ENCODE data around the gene DCUN1D2.
"Not testable (repeated sequence)": the region's sequence is repeated elsewhere in the genome, so short reads cannot be mapped to it uniquely, and the experiment has no call there.

Gene DCUN1D2

DNA sequence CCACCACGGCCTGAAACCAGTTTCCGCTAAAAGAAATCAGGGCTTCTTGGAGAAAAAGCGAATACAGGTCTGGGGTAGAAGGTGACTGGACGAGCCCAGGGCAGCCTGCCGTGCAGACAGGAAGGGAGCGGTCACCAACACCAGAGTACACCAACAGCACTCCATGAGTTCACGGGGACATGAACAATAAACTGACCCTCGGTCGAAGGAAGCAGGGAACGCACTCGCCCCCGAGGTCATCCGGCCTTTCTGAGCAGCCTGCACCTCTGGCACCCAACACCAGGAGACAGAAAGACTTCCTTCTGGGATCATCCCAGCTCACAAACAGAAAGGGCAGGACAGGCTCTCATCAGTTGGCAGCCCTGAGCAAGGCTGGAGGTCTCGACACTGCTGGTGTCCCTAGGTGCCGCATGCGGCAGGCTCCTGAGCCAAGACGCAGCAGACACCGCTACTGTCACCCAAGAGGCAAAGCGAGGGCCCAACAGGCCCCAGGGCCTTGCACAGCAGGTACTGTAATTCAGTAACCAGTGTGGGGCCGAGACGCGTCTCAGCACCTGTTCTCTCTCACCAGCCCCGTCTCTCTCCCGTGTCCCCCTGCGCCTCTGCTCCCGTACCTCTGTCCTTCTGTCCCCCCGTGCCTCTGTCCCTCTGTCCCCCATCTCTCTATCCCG, 18.0 kb downstream of the DCUN1D2 start:
- peaks cover 16% of the 10 kb centered on the region for H3K4me1 ChIP-seq
- H3K4me3 ChIP-seq = no peak overlapping the region
- DNase-seq (ENCODE audit: low spot score in 2 of 2) = no peak
- in situ Hi-C loops (cut with MboI; ENCODE audit: low sequenced_read_pairs) = no loop called here
- H3K9me3 ChIP-seq = no peaks in the 10 kb centered on the region
- H3K27me3 ChIP-seq (ENCODE audit: low read depth) = no peaks in the 10 kb centered on the region
- peaks cover 52% of the 10 kb centered on the region for H3K36me3 ChIP-seq (replicated peaks)

GRCh38 chr13:113471844-113472243, 18.7 kb downstream of the DCUN1D2 start:
- Histone ChIP-seq H3K4me3 (no peak overlapping the region), H3K27me3 (ENCODE audit: low read depth) (no peaks in the 10 kb centered on the region), H3K4me1 (peaks cover 23% of the 10 kb centered on the region), H3K36me3 (replicated peaks) (peaks cover 53% of the 10 kb centered on the region), H3K9me3 (no peaks in the 10 kb centered on the region)
- in situ Hi-C loops (cut with MboI; ENCODE audit: low sequenced_read_pairs) = no loop called here
- no peak for DNase-seq (ENCODE audit: low spot score in 2 of 2)

- Histone ChIP-seq H3K36me3 (replicated peaks) (peaks cover 41% of the 10 kb centered on the region), H3K4me1 (peaks cover 32% of the 10 kb centered on the region)
- H3K9me3 ChIP-seq; in situ Hi-C loops (cut with MboI; ENCODE audit: low sequenced_read_pairs); DNase-seq (ENCODE audit: low spot score in 2 of 2); H3K4me3 ChIP-seq; H3K27me3 ChIP-seq (ENCODE audit: low read depth): not testable (repeated sequence)
Observed at GRCh38 chr13:113470635-113471163, 19.8 kb downstream of the DCUN1D2 start.

GRCh38 chr13:113470073-113470472, 20.4 kb downstream of the DCUN1D2 start:
- Histone ChIP-seq H3K4me3 (no peak overlapping the region), H3K4me1 (peaks cover 32% of the 10 kb centered on the region), H3K27me3 (ENCODE audit: low read depth) (no peaks in the 10 kb centered on the region), H3K36me3 (replicated peaks) (peaks cover 35% of the 10 kb centered on the region), H3K9me3 (no peaks in the 10 kb centered on the region)
- DNase-seq (ENCODE audit: low spot score in 2 of 2) = no peak
- in situ Hi-C loops (cut with MboI; ENCODE audit: low sequenced_read_pairs) = no loop called here

DNA sequence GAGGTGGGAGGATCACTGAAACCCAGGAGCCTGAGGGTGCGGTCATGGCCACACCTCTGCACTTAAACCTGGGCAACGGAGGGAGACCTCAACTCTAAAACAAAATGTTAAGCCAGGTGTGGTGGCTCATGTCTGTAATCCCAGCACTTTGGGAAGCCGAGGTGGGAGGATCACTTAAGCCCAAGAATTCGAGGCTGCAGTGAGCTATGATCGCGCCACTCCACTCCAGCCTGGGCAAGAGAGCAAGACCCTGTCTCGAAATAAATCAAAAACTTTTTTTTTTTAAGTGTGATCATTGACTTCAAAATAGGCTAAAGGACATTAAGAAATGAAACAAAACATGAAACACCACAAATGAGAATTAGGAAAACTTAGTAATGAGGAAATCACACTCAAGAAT, 20.9 kb downstream of the DCUN1D2 start:
- Histone ChIP-seq H3K27me3 (ENCODE audit: low read depth) (no peaks in the 10 kb centered on the region), H3K36me3 (replicated peaks) (peaks cover 32% of the 10 kb centered on the region), H3K9me3 (no peaks in the 10 kb centered on the region), H3K4me3 (no peak overlapping the region), H3K4me1 (peaks cover 32% of the 10 kb centered on the region)
- in situ Hi-C loops (cut with MboI; ENCODE audit: low sequenced_read_pairs) = no loop called here
- DNase-seq (ENCODE audit: low spot score in 2 of 2) = no peak

DNA sequence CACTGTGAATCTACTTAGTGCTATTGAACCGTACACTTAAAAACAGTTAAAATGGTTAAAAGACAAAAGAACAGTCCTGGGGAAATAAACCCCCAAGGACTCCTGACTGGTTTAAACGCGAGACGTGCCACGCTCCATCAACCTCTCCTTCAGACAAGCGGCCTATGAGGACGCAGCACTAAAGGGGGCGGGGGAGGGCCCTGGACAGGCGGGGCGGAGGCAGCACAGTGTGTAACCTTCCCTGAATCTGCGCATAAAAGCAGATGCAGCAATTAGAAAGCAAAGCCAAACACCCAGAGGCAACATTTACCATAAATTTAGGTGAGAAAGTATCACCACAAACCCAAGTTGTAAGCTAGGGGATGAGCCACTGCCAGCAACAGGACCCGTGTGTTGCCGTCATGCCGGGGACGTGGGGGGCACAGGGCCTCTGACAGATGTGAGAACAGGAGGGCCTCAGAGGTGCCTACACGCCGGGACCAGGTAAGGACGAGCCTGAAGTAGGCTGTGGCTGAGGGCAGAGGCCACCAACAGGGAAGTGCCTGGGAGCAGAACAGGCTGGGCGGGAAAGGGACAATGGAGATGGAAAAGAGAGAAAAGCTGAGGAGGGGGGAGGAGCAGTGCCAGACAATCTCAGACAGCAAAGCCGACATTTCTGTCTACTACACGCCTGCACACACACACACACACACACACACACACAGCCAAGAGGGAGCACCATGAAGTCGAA, 21.9 kb downstream of the DCUN1D2 start:
- in situ Hi-C loops (cut with MboI; ENCODE audit: low sequenced_read_pairs) = no loop called here

DNA sequence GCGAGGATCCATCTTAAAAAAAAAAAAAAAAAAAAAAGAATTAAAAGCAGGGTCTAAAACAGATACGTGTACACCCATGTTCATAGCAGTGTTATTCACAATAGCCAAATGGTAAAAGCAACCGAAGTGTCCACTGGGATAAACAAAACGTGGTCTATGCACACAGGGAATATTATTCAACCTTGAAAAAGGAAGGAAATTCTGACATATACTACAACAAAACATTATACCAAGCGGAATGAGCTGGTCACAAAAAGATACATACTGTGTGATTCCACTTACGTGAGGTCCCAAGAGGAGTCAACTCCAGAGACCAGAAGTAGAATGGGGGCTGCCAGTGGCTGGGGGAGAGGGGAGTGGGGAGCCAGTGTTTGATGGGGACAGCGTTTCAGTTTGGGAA, 22.5 kb downstream of the DCUN1D2 start:
- Histone ChIP-seq H3K27me3 (ENCODE audit: low read depth) (no peaks in the 10 kb centered on the region), H3K9me3 (no peaks in the 10 kb centered on the region), H3K36me3 (replicated peaks) (peaks cover 19% of the 10 kb centered on the region), H3K4me1 (peaks cover 32% of the 10 kb centered on the region), H3K4me3 (no peak overlapping the region)
- DNase-seq (ENCODE audit: low spot score in 2 of 2) = no peak
- in situ Hi-C loops (cut with MboI; ENCODE audit: low sequenced_read_pairs) = no loop called here

More for the DNA sequence above, 21.9 kb downstream of the DCUN1D2 start:
- peak overlapping the region; percentile 18 for H3K4me3 ChIP-seq
- H3K4me1 ChIP-seq = peaks cover 32% of the 10 kb centered on the region
- H3K9me3 ChIP-seq = no peaks in the 10 kb centered on the region
- H3K27me3 ChIP-seq (ENCODE audit: low read depth) = no peaks in the 10 kb centered on the region
- H3K36me3 ChIP-seq (replicated peaks) = peaks cover 22% of the 10 kb centered on the region
- DNase-seq (ENCODE audit: low spot score in 2 of 2) = peak; percentile 58 to 85

DNA sequence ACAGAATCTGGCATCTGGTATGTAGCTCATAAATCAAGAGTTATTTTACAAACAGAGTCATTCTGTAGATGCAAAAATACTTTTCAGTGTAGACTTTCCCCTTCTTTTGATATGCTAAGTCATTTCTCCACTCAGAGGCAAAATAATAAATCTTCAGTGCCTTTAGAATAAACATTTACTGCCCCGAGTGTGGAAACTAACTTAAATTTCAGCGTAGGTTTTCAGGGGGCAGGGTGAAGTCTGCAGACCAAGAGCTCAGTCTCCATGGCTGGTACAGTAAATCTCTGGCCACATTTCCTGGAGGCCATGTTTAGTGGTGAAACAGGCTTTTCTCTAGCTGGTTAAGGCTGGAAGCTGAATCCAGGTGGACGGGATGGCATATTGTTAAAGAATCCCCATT, 24.1 kb downstream of the DCUN1D2 start:
- Histone ChIP-seq H3K4me1 (peaks cover 32% of the 10 kb centered on the region), H3K9me3 (no peaks in the 10 kb centered on the region), H3K4me3 (no peak overlapping the region), H3K36me3 (replicated peaks) (peaks cover 12% of the 10 kb centered on the region), H3K27me3 (ENCODE audit: low read depth) (no peaks in the 10 kb centered on the region)
- in situ Hi-C loops (cut with MboI; ENCODE audit: low sequenced_read_pairs) = no loop called here
- peak; percentile 74 to 95 for DNase-seq (ENCODE audit: low spot score in 2 of 2)

DNA sequence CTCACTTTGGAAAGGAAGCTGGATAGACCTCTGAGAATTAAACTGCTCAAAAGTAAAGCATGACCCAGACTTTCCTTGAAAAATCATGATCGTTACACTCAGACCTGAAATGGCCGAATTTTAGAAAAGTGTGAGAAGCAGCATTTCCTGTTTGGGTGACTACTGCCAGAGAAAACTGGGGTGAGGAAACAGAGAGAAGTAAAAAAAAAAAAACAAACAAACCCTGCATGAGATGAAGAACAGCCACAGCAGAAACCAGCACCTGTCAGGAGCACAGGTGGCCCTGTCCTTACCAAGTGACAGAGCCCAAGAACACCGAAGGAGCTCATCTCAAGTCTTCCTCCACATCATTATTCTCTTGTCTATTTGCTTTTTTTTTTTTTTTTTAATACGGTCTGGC, 25.2 kb downstream of the DCUN1D2 start:
- Histone ChIP-seq H3K36me3 (replicated peaks) (peaks cover 22% of the 10 kb centered on the region), H3K4me3 (no peak overlapping the region), H3K4me1 (peaks cover 32% of the 10 kb centered on the region), H3K9me3 (no peaks in the 10 kb centered on the region), H3K27me3 (ENCODE audit: low read depth) (no peaks in the 10 kb centered on the region)
- in situ Hi-C loops (cut with MboI; ENCODE audit: low sequenced_read_pairs) = no loop called here
- DNase-seq (ENCODE audit: low spot score in 2 of 2) = no peak

DNA sequence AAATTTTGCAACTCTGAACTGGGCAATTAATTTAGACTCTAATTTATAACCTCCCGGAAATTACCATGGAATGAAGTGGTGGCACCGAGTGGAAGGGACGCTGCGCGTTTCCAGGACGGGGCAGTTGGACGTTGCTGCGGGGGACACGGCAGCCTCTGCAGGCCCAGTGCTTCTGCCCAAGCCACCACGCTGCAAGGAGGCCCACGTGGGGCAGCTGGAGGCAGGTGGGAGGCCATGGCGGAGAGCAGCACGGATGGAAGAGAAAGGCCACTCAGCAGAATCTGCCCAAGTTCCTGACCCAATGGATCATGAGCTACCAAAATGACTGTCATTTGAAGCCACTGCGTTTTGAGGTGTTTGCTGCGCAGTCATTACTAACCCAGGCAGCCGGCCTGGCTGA, 26.0 kb downstream of the DCUN1D2 start:
- no peak for DNase-seq (ENCODE audit: low spot score in 2 of 2)
- no peaks in the 10 kb centered on the region for H3K9me3 ChIP-seq
- no peak overlapping the region for H3K4me3 ChIP-seq
- in situ Hi-C loops (cut with MboI; ENCODE audit: low sequenced_read_pairs) = no loop called here
- no peaks in the 10 kb centered on the region for H3K27me3 ChIP-seq (ENCODE audit: low read depth)
- peaks cover 31% of the 10 kb centered on the region for H3K36me3 ChIP-seq (replicated peaks)
- peaks cover 31% of the 10 kb centered on the region for H3K4me1 ChIP-seq

DNA sequence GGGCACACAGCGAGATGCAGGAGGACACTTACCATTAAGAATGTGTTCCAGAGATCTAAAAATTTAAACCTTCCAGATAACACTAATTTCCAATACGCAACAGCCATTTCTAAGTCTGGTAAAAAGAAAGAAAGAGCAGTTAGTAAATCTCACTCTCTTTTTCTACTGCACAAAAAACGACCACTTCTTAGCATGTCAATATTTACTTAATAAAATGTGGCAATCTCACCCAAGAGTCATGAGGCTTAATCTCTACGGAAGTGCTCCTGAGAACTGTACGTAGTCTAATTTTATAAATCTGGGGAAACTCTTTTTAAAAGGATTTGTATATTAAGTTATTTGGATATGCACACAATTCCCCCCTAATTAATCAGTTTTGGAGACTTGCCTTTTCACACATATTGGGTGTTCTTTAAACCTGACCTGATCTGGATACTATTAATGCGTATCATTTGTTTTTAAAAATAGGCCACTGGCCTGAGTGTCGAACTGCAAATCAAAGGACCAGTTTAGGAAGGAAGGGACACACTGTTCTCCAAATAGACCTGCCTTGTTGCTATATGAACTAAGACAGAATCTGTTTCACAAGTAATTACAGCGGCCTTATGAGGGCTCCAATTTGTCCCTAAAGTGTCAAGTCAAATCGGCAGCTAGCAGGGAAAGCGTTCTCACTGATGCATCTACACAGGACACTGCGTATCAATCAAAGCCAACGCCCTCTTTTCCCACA, 29.3 kb downstream of the DCUN1D2 start:
- H3K9me3 ChIP-seq = no peaks in the 10 kb centered on the region
- in situ Hi-C loops (cut with MboI; ENCODE audit: low sequenced_read_pairs) = no loop called here
- no peaks in the 10 kb centered on the region for H3K27me3 ChIP-seq (ENCODE audit: low read depth)
- peaks cover 5% of the 10 kb centered on the region for H3K4me1 ChIP-seq
- H3K36me3 ChIP-seq (replicated peaks) = peaks cover 54% of the 10 kb centered on the region
- DNase-seq (ENCODE audit: low spot score in 2 of 2) = no peak
- no peak overlapping the region for H3K4me3 ChIP-seq

DNA sequence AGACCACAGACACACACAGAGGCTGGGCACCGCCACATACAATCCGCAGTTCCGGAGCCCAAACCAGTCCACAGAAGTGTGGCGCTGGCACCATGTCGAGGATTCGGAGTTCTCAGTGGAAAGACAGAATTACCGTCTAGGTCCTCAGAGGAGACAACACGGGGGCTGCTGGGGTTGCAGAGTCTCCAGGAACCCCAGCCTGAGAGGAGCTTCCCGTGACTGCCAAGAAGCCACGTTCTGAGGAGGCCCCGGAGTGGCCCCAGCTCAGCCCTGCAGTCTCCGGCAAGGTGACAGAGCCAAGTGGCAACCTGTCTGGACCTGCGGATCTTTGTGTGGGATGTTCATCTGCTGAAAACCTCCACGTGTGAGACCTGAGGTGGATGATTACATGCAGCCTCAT, 29.9 kb downstream of the DCUN1D2 start:
- peaks cover 57% of the 10 kb centered on the region for H3K36me3 ChIP-seq (replicated peaks)
- H3K4me3 ChIP-seq = no peak overlapping the region
- H3K9me3 ChIP-seq = no peaks in the 10 kb centered on the region
- in situ Hi-C loops (cut with MboI; ENCODE audit: low sequenced_read_pairs) = no loop called here
- no peaks in the 10 kb centered on the region for H3K27me3 ChIP-seq (ENCODE audit: low read depth)
- no peak for DNase-seq (ENCODE audit: low spot score in 2 of 2)
- no peaks in the 10 kb centered on the region for H3K4me1 ChIP-seq

GRCh38 chr13:113460064-113460555, 30.4 kb downstream of the DCUN1D2 start:
- H3K36me3 ChIP-seq (replicated peaks) = peaks cover 62% of the 10 kb centered on the region
- in situ Hi-C loops (cut with MboI; ENCODE audit: low sequenced_read_pairs) = no loop called here

More at GRCh38 chr13:113460064-113460555, 30.4 kb downstream of the DCUN1D2 start:
- Histone ChIP-seq H3K4me3 (no peak overlapping the region), H3K9me3 (no peaks in the 10 kb centered on the region), H3K27me3 (ENCODE audit: low read depth) (no peaks in the 10 kb centered on the region), H3K4me1 (no peaks in the 10 kb centered on the region)
- DNase-seq (ENCODE audit: low spot score in 2 of 2) = no peak
